Measurements from ENCODE around the gene XRRA1. TPM values are rescaled to one million over a fixed set of nuclear protein-coding genes. Genes with fewer than 3 reads are reported as not detected.
"Not testable (repeated sequence)": the region's sequence is repeated elsewhere in the genome, so short reads cannot be mapped to it uniquely, and the experiment has no call there.

Gene XRRA1
- total RNA-seq, 1 donor, result 7.0 TPM

- no peak for DNase-seq (ENCODE audit: low read depth in 2 of 3, low spot score in 2 of 3)
Measured at GRCh38 chr11:74839446-74839845, 109.4 kb downstream of the XRRA1 start.

DNA sequence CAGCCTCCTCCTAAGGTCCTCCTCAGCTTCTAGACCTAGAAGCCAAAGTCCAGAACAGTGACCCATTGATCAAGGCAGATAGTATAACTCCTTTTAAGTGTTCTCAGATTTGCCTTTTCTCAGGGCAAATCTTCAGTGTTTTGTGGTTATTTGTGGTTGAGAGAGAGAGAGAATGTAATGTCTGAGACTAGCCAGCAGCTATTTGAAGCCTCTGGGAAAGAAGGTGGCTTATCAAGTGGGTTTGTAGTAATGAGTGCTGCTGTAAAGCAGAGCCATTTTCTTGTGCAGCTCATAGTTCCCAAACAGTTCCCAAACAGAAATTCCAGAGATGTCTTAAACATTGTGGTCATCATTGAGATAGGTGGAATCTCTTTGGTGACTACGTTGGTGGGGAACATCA is 110.7 kb downstream of the XRRA1 start:
- no peak for DNase-seq (ENCODE audit: low read depth in 2 of 3, low spot score in 2 of 3)

GRCh38 chr11:74837191-74837590 is 111.7 kb downstream of the XRRA1 start:
- DNase-seq (ENCODE audit: low read depth in 2 of 3, low spot score in 2 of 3), result no peak

DNA sequence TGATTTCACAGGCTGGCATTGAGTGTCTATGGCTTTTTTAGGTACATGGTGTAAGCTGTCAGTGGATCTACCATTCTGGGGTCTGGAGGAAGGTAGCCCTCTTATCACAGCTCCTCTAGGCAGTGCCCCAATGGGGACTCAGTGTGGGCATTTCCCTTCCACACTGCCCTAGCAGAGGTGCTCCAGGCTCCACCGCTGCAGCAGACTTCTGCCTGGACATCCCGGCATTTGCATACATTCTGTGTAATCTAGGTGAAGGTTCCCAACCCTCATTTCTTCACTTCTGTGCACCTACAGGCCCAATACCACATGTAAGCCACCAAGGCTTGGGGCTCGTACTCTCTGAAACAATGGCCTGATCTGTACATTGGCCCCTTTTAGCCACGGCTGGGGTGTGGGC is 122.0 kb downstream of the XRRA1 start:
- DNase-seq (ENCODE audit: low read depth in 2 of 3, low spot score in 2 of 3), result no peak

DNA sequence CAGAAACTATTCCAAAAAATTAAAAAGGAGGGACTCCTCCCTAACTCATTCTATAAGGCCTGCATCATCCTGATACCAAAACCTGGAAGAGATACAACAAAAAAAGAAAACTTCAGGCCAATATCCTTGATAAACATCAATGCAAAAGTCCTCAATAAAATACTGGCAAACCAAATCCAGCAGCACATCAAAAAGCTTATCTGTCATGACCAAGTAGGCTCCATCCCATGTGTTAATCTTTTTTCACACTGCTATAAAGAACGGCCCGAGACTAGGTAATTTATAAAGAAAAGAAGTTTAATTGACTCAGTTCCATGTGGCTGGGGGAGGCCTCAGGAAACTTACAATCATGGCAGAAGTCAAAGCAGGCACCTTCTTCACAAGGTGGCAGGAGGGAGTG is 123.3 kb downstream of the XRRA1 start:
- not testable (repeated sequence) for DNase-seq (ENCODE audit: low read depth in 2 of 3, low spot score in 2 of 3)

DNA sequence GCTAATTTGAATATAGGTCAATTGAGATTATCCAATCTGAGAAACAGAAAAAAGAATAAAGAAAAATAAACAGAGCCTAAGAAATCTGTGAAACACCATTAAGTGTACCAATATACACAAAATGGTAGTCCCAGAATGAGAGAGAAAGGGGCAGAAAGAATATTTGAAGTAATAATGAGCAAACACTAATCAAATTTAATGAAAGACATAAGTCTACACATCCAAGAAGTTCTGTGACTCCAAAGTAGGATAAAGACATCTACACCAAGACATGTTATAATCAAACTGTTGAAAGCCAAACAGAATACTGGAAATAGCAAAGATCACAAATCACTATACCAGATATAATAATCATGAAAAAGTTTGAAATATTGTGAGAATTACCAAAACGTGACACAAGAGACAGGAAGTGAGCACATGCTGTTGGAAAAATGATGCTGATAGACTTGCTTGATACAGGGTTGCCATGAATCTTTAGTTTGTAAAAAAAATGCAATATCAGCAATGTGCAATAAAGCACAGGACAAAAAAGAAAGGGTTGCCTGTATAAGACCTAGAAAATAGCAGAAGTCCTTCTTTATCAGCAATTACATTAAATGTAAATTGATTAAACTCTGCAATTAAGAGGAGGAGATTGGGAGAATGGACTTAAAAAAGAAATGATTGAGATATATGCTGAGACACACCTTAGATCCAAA is 124.5 kb downstream of the XRRA1 start:
- no peak for DNase-seq (ENCODE audit: low read depth in 2 of 3, low spot score in 2 of 3)

- no peak for DNase-seq (ENCODE audit: low read depth in 2 of 3, low spot score in 2 of 3)
Measured at GRCh38 chr11:74822170-74822569, 126.7 kb downstream of the XRRA1 start.

GRCh38 chr11:74820763-74821162 is 128.1 kb downstream of the XRRA1 start:
- no peak for DNase-seq (ENCODE audit: low read depth in 2 of 3, low spot score in 2 of 3)

DNA sequence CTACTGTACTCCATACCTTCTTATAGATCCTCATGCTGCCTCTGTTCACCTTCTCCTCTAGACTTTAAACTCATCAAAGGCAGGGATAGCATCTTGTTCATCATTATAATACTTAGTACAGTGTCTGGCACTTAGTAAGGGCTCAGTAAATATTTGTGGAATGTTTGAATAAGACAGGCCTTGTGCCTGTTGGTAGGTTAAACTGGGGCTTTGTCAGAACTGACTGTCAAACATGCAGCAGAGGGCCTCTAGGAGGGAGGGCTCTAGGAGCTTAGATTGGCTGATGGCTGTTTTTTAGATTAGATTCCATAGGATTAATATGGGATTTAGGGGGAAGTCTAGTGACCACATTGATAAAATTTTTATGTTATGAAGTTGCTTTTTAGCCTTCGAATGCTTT is 129.5 kb downstream of the XRRA1 start:
- no peak for DNase-seq (ENCODE audit: low read depth in 2 of 3, low spot score in 2 of 3)

GRCh38 chr11:74818283-74818946 is 130.5 kb downstream of the XRRA1 start:
- peak in 2 of 3 donors; percentile 11 to 25 for DNase-seq (ENCODE audit: low read depth in 2 of 3, low spot score in 2 of 3)

- DNase-seq (ENCODE audit: low read depth in 2 of 3, low spot score in 2 of 3), result no peak
Measured at GRCh38 chr11:74816664-74817063, 132.2 kb downstream of the XRRA1 start.

DNA sequence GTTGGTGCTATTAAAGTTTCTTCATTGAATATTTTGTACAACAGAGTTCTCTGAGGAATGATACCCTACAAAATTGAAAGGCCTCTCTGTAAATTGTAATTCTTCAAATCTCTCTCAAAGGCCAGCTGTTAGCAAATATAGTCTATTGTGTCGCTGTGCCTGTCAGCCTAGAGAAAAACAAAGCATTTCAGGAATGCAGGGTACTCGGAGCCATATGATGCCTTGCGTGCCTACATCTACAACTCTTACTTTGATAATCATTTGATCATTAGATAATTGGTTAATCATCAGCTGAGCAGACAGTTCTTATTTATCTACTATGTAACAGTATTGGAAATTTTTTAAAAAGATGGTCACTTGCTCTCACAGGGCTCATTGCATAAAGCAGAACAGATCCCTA is 132.9 kb downstream of the XRRA1 start:
- no peak for DNase-seq (ENCODE audit: low read depth in 2 of 3, low spot score in 2 of 3)

GRCh38 chr11:74809801-74810200 is 139.1 kb downstream of the XRRA1 start:
- no peak for DNase-seq (ENCODE audit: low read depth in 2 of 3, low spot score in 2 of 3)

GRCh38 chr11:74806267-74806666 is 142.6 kb downstream of the XRRA1 start:
- DNase-seq (ENCODE audit: low read depth in 2 of 3, low spot score in 2 of 3), result no peak

DNA sequence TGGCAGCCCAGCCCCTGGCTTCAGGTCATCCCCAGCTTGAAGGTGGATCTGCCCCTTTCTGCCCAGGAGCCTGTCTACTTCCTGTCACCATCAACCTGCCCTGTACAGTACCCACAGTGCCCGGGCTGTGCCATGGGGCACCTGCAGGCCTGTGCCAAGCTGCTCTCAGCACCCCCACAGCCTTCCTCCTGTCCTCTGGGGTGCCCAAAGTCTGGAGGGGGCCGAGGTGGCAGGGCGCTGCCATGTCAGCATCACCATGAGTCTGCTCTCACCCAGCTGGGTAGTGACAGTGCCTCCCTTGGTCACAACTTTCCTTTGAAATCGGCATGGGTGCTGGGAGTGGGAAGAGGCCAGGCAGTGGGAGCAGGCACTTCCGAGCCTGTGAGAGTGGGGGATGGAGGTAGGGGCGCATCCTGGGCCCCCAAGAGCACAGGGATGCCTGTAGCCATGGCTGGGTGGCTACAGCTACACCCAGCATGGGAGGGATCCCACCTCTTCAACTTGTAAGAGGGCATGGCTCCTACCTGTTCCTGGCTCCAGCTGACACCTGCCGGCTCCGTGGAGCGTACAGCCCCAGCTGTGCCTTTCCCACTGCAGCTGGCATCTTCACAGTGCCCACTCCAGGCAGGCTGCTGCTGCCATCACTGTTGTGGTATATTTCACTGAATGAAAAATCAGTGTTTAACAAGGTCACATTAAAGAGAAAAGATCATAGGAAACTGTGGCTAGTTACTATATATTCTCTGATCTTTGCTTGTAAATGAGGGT is 157.4 kb downstream of the XRRA1 start:
- no peak for DNase-seq (ENCODE audit: low read depth in 2 of 3, low spot score in 2 of 3)

Small RNA genes lying within 50 kb of the gene (small RNA-seq; reads per million reads assigned to genes)
- not detected for gene RN7SL239P
- not detected for gene RNU6-216P

Other genes starting within 250 kb of the XRRA1 start
- not detected for gene CHRDL2, start 217.7 kb downstream of the XRRA1 start, total RNA-seq
- 15.9 TPM for gene RNF169, start 200.2 kb downstream of the XRRA1 start, total RNA-seq
- gene SPCS2, start 175 bp upstream of the XRRA1 start, total RNA-seq, result 8.6 TPM
- 39.0 TPM for gene NEU3, start 39.8 kb upstream of the XRRA1 start, total RNA-seq
- gene OR2AT4, start 147.8 kb upstream of the XRRA1 start, total RNA-seq, result under 0.01 TPM
- gene SLCO2B1, start 202.0 kb upstream of the XRRA1 start, total RNA-seq, result under 0.01 TPM